ENCODE data around the gene AGAP6.
"Not testable (repeated sequence)": the region's sequence is repeated elsewhere in the genome, so short reads cannot be mapped to it uniquely, and the experiment has no call there.

- not testable (repeated sequence) for TF ChIP-seq CTCF (IDR thresholded peaks at IDR 0.05); EP300 (IDR thresholded peaks at IDR 0.05; ENCODE audit: low read depth); POLR2A (IDR thresholded peaks at IDR 0.05); POLR2AphosphoS5 (IDR thresholded peaks at IDR 0.05)
These were observed 70.5 kb downstream of the AGAP6 start for GRCh38 chr10:50058727-50059126.
